IMR-90 (cell line): ENCODE results near the gene AGMO.

ENCODE experiments used
- BHLHE40 ChIP-seq: fragments of 150-350 bp; IDR thresholded peaks from 2 replicates; pipeline ENCODE4 v1.6.1; 2016; ENCODE audit warnings: mild to moderate bottlenecking, low read depth, low read length
- CTCF ChIP-seq: conservative IDR thresholded peaks from 2 replicates; pipeline ENCODE4 v1.5.1; 2012; ENCODE audit warnings: mild to moderate bottlenecking, low read depth, low read length, improper control_type of control experiment
- FOS ChIP-seq: fragments of 150-350 bp; IDR thresholded peaks from 2 replicates; pipeline ENCODE4 v1.6.1; 2016; ENCODE audit warnings: low read depth, low read length
- POLR2A ChIP-seq: IDR thresholded peaks from 2 replicates; pipeline ENCODE4 v1.6.1; 2012; ENCODE audit warnings: mild to moderate bottlenecking, low read depth, low read length
- RAD21 ChIP-seq: IDR thresholded peaks from 2 replicates; pipeline ENCODE4 v1.6.1; 2012; ENCODE audit warnings: low read length, improper control_type of control experiment
- RCOR1 ChIP-seq: IDR thresholded peaks from 2 replicates; pipeline ENCODE4 v1.6.1; 2012; ENCODE audit warnings: mild to moderate bottlenecking, low read length, improper control_type of control experiment; ENCODE audit not compliant: insufficient replicate concordance

- TF ChIP-seq FOS: no peak
- no peak for TF ChIP-seq POLR2A
- no peak for TF ChIP-seq RCOR1
- TF ChIP-seq BHLHE40: no peak
- no peak for TF ChIP-seq CTCF
- no peak for TF ChIP-seq RAD21
Observed at GRCh38 chr7:15376600-15376999, 185.2 kb downstream of the AGMO start.
